Lower lobe of right lung (tissue), 2 donors: ENCODE results near the gene WAPL. TPM values are rescaled to one million over a fixed set of nuclear protein-coding genes. Genes with fewer than 3 reads are reported as not detected.
A peak's percentile ranks its signal among the peaks of the same experiment; 100 is the strongest.

Experiments used
- ATAC-seq, 2 donors: fragments of 200-7000 bp; cut with Tn5 transposase; one replicate each; pipeline ENCODE4 v1.9.1; 2020 to 2022; ENCODE audit warnings: mild to moderate bottlenecking in 2 of 2, moderate library complexity in 2 of 2
- DNase-seq: peaks from one replicate; pipeline ENCODE4 v3.0.0-alpha.2; 2020
- H3K27ac ChIP-seq: fragments of 200-600 bp; one replicate; pipeline ENCODE4 v1.8.0; 2022
- H3K27me3 ChIP-seq: fragments of 200-600 bp; one replicate; pipeline ENCODE4 v1.8.0; 2022; ENCODE audit warnings: low read depth
- H3K36me3 ChIP-seq: fragments of 200-600 bp; one replicate; pipeline ENCODE4 v1.8.0; 2022; ENCODE audit warnings: mild to moderate bottlenecking
- H3K4me1 ChIP-seq: fragments of 200-600 bp; one replicate; pipeline ENCODE4 v1.8.0; 2022
- H3K4me3 ChIP-seq: fragments of 200-600 bp; one replicate; pipeline ENCODE4 v1.8.0; 2022; ENCODE audit warnings: mild to moderate bottlenecking
- H3K9me3 ChIP-seq: fragments of 200-600 bp; one replicate; pipeline ENCODE4 v1.8.0; 2022
- intact Hi-C: fragments of 100-400 bp; cut with DNase I; formaldehyde crosslinking; loops from one replicate; pipeline ENCODE4 v1.11.0; 2022
- total RNA-seq: library from RNA; stranded (reverse); fragmentation: NEBNext Ultra II Directional; extraction: Animal tissue kit (Norgen Biotek cat#: 25700); gene quantifications from one replicate; pipeline ENCODE4 v1.2.1, GENCODE V29; 2021
- TF ChIP-seq, protein P1 (sequence below): fragments of 200-600 bp; IDR thresholded peaks from one replicate; pipeline ENCODE4 v1.8.0; 2022; ENCODE audit warnings: antibody characterized with exemption, mild to moderate bottlenecking
- donor health status: DM: no; HTN: yes; CAD: no; lungs with severe emphysema.

Gene WAPL
- total RNA-seq, 1 donor from 2014 or later: 38.2 TPM

GRCh38 chr10:86440874-86441843 lies 80.4 kb downstream of the WAPL start:
- no peak for DNase-seq
- H3K4me1 ChIP-seq: peaks cover 5% of the 10 kb centered on the region
- no peaks in the 10 kb centered on the region for H3K27me3 ChIP-seq
- TF ChIP-seq, protein P1, sequence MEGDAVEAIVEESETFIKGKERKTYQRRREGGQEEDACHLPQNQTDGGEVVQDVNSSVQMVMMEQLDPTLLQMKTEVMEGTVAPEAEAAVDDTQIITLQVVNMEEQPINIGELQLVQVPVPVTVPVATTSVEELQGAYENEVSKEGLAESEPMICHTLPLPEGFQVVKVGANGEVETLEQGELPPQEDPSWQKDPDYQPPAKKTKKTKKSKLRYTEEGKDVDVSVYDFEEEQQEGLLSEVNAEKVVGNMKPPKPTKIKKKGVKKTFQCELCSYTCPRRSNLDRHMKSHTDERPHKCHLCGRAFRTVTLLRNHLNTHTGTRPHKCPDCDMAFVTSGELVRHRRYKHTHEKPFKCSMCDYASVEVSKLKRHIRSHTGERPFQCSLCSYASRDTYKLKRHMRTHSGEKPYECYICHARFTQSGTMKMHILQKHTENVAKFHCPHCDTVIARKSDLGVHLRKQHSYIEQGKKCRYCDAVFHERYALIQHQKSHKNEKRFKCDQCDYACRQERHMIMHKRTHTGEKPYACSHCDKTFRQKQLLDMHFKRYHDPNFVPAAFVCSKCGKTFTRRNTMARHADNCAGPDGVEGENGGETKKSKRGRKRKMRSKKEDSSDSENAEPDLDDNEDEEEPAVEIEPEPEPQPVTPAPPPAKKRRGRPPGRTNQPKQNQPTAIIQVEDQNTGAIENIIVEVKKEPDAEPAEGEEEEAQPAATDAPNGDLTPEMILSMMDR: no peak
- no peak overlapping the region for H3K27ac ChIP-seq
- H3K4me3 ChIP-seq: no peak overlapping the region
- peaks cover 97% of the 10 kb centered on the region for H3K36me3 ChIP-seq
- no peak for ATAC-seq
- no peaks in the 10 kb centered on the region for H3K9me3 ChIP-seq
- intact Hi-C loops: no loop called here

GRCh38 chr10:86439544-86439943 lies 82.0 kb downstream of the WAPL start:
- ATAC-seq (peak; percentile 61 to 70), DNase-seq (peak; percentile 81)
- Histone ChIP-seq H3K4me3 (no peak overlapping the region), H3K36me3 (peaks cover 97% of the 10 kb centered on the region), H3K4me1 (peaks cover 5% of the 10 kb centered on the region), H3K27me3 (no peaks in the 10 kb centered on the region), H3K9me3 (no peaks in the 10 kb centered on the region), H3K27ac (no peak overlapping the region)
- intact Hi-C loops: no loop called here
- TF ChIP-seq, protein P1: no peak

DNA sequence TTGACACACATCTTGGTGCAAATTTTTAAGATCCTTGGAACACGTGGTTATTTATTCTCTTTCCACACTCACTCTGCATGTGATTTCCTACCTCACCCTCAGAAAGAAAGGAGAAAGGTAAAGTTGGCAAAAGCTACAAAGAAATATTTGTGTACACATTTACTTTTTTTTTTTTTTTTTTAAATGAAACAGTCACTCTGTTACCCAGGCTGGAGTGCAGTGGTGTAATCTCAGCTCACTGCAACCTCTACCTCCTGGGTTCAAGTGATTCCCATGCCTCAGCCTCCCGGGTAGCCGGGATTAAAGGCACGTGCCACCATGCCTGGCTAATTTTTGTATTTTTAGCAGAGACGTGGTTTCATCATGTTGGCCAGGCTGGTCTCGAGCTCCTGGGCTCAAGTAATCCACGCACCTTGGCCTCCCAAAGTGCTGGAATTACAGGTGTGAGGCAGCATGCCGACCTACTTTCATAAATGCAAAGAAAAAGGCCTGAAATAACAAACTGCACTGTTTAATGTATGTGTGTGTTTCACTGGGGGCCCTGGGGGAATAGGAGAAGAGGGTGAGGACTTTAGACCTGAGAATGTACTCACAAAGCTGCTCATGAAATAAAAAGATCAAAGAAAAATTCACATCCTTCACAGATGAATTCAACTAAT lies 83.4 kb downstream of the WAPL start:
- no peak for DNase-seq
- intact Hi-C loops: no loop called here
- no peak overlapping the region for H3K4me3 ChIP-seq
- H3K36me3 ChIP-seq: peaks cover 89% of the 10 kb centered on the region
- H3K27ac ChIP-seq: no peak overlapping the region
- no peaks in the 10 kb centered on the region for H3K9me3 ChIP-seq
- H3K27me3 ChIP-seq: no peaks in the 10 kb centered on the region
- no peak for ATAC-seq
- peaks cover 5% of the 10 kb centered on the region for H3K4me1 ChIP-seq
- TF ChIP-seq, protein P1: no peak

- TF ChIP-seq, protein P1: no peak
- no peak overlapping the region for H3K27ac ChIP-seq
These were observed 84.1 kb downstream of the WAPL start for GRCh38 chr10:86437447-86437846.

GRCh38 chr10:86436963-86437362 lies 84.6 kb downstream of the WAPL start:
- TF ChIP-seq, protein P1: no peak
- intact Hi-C loops: no loop called here
- peaks cover 76% of the 10 kb centered on the region for H3K36me3 ChIP-seq

More at GRCh38 chr10:86437447-86437846, 84.1 kb downstream of the WAPL start:
- Histone ChIP-seq H3K36me3 (peaks cover 81% of the 10 kb centered on the region), H3K9me3 (no peaks in the 10 kb centered on the region), H3K27me3 (no peaks in the 10 kb centered on the region), H3K4me1 (peaks cover 5% of the 10 kb centered on the region), H3K4me3 (no peak overlapping the region)
- intact Hi-C loops: no loop called here
- DNase-seq (no peak), ATAC-seq (no peak)

More at GRCh38 chr10:86436963-86437362, 84.6 kb downstream of the WAPL start:
- no peak overlapping the region for H3K4me3 ChIP-seq
- no peak overlapping the region for H3K27ac ChIP-seq
- DNase-seq (no peak), ATAC-seq (no peak)
- H3K9me3 ChIP-seq: no peaks in the 10 kb centered on the region
- H3K27me3 ChIP-seq: no peaks in the 10 kb centered on the region
- peaks cover 5% of the 10 kb centered on the region for H3K4me1 ChIP-seq
